Activated naive CD8-positive, alpha-beta T cell (primary cell): ENCODE measurements around the gene WASL.

Experiments used
- H3K27ac Mint-ChIP-seq: one replicate; pipeline ENCODE4 v1.8.0; 2021; ENCODE audit warnings: mixed read lengths
- H3K27me3 Mint-ChIP-seq: one replicate; pipeline ENCODE4 v1.8.0; 2021; ENCODE audit warnings: mixed read lengths
- H3K36me3 Mint-ChIP-seq: one replicate; pipeline ENCODE4 v1.8.0; 2021; ENCODE audit warnings: mixed read lengths
- H3K4me1 Mint-ChIP-seq: one replicate; pipeline ENCODE4 v1.8.0; 2021; ENCODE audit warnings: low read depth, mixed read lengths
- H3K4me3 Mint-ChIP-seq: one replicate; pipeline ENCODE4 v1.8.0; 2021; ENCODE audit warnings: mild to moderate bottlenecking, mixed read lengths
- H3K9me3 Mint-ChIP-seq: one replicate; pipeline ENCODE4 v1.8.0; 2021; ENCODE audit warnings: low read depth, mixed read lengths

WASL gene

GRCh38 chr7:123656544-123657303, 92.1 kb downstream of the WASL start:
- H3K27me3 Mint-ChIP-seq: peaks cover 7% of the 10 kb centered on the region
- no peaks in the 10 kb centered on the region for H3K9me3 Mint-ChIP-seq
- H3K4me1 Mint-ChIP-seq: no peaks in the 10 kb centered on the region
- no peak overlapping the region for H3K27ac Mint-ChIP-seq
- no peak overlapping the region for H3K4me3 Mint-ChIP-seq
- H3K36me3 Mint-ChIP-seq: no peaks in the 10 kb centered on the region

DNA sequence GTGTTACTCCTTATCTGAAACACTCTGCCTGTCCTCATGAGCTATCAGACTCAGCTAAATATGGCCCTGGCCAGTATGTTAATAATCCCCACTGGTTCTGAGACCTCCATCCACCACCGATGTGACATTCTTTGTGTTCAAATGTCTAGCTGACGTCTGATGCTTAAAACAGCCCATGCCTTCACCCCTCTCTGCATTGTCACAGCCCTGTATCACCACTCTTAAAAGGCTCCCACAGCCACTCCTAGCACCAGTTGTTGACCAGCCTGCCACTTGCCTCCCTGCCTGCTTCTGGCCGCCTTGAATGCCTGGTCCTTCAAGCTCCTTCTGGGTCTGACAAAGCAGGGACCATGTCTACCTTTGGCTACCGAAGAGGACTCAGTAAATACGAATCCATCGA, 93.2 kb downstream of the WASL start, which contains the start of gene LMOD2:
Gene LMOD2, plus strand, starts transcription at position 253 of the 400 bp plus-strand sequence. Its CDS starts 98 bp downstream, at position 351.
- peaks cover 3% of the 10 kb centered on the region for H3K27me3 Mint-ChIP-seq
- no peak within 1 kb of the TSS for H3K27ac Mint-ChIP-seq
- H3K9me3 Mint-ChIP-seq: no peaks in the 10 kb centered on the region
- no peaks in the 10 kb centered on the region for H3K4me1 Mint-ChIP-seq
- H3K4me3 Mint-ChIP-seq: no peak within 1 kb of the TSS
- H3K36me3 Mint-ChIP-seq: no peaks in the 10 kb centered on the region

GRCh38 chr7:123653162-123653561, 95.6 kb downstream of the WASL start:
- Mint-ChIP-seq H3K4me3 (no peak overlapping the region), H3K9me3 (no peaks in the 10 kb centered on the region), H3K4me1 (no peaks in the 10 kb centered on the region), H3K36me3 (no peaks in the 10 kb centered on the region), H3K27ac (no peak overlapping the region), H3K27me3 (peaks cover 6% of the 10 kb centered on the region)

DNA sequence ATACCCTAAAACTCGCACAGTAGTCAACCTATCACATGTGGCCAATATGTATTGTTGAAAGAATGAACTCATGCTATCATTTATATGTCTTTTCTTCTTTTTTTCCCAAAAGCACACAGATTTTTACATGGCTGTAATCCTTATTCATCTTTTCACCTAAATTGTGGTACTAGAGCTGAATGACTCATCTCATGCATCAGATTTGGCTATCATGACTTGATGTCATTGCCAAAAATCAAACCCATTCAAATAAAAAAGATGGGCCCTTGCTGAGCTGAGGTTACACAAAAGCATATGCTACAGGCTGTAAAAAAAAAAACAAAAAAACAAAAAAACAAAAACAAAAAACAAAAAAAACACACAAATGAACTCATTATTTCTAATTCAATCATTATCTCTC, 96.4 kb downstream of the WASL start:
- peaks cover 6% of the 10 kb centered on the region for H3K27me3 Mint-ChIP-seq
- H3K4me3 Mint-ChIP-seq: no peak overlapping the region
- H3K4me1 Mint-ChIP-seq: no peaks in the 10 kb centered on the region
- no peaks in the 10 kb centered on the region for H3K9me3 Mint-ChIP-seq
- no peak overlapping the region for H3K27ac Mint-ChIP-seq
- H3K36me3 Mint-ChIP-seq: no peaks in the 10 kb centered on the region

- no peak overlapping the region for H3K27ac Mint-ChIP-seq
- H3K4me3 Mint-ChIP-seq: no peak overlapping the region
- H3K4me1 Mint-ChIP-seq: no peaks in the 10 kb centered on the region
- peaks cover 4% of the 10 kb centered on the region for H3K27me3 Mint-ChIP-seq
- H3K9me3 Mint-ChIP-seq: no peaks in the 10 kb centered on the region
- peaks cover 2% of the 10 kb centered on the region for H3K36me3 Mint-ChIP-seq
Observed at GRCh38 chr7:123650595-123650994, 98.2 kb downstream of the WASL start.

- Mint-ChIP-seq H3K4me3 (no peak overlapping the region), H3K9me3 (no peaks in the 10 kb centered on the region), H3K36me3 (peaks cover 2% of the 10 kb centered on the region), H3K27ac (no peak overlapping the region), H3K4me1 (no peaks in the 10 kb centered on the region), H3K27me3 (peaks cover 4% of the 10 kb centered on the region)
Observed at GRCh38 chr7:123649964-123650363, 98.8 kb downstream of the WASL start.

DNA sequence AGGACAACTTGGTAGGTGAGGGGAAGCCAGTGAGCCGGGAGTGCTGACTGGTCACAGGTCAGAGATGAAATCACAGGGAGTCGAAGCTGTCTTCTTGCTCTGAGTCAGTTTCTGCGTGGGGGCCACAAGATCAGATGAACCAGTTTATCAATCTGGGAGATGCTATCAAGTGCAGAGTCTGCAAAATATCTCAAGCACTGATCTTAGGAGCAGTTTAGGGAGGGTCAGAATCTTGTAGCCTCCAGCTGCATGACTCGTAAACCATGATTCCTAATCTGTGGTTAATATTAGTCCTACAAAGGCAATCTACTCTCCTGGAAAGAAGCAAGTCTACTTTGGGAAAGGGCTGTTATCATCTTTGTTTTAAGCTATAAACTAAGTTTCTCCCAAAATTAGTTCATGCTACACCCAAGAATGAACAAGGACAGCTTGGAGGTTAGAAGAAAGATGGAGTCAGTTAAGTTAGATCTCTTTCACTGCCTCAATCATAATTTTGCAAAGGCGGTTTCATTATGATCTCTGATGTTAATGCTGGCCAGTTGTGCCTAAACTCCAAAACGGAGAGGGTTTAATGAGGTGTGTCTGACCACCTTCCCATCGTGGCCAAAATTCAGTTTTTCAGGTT, 101.6 kb downstream of the WASL start:
- H3K27ac Mint-ChIP-seq: no peak overlapping the region
- no peaks in the 10 kb centered on the region for H3K4me1 Mint-ChIP-seq
- no peaks in the 10 kb centered on the region for H3K9me3 Mint-ChIP-seq
- H3K27me3 Mint-ChIP-seq: peaks cover 4% of the 10 kb centered on the region
- peaks cover 2% of the 10 kb centered on the region for H3K36me3 Mint-ChIP-seq
- no peak overlapping the region for H3K4me3 Mint-ChIP-seq

- Mint-ChIP-seq H3K27ac (no peak overlapping the region), H3K36me3 (peaks cover 2% of the 10 kb centered on the region), H3K27me3 (peaks cover 7% of the 10 kb centered on the region), H3K9me3 (no peaks in the 10 kb centered on the region), H3K4me1 (no peaks in the 10 kb centered on the region), H3K4me3 (no peak overlapping the region)
Observed at GRCh38 chr7:123645516-123645915, 103.3 kb downstream of the WASL start.

DNA sequence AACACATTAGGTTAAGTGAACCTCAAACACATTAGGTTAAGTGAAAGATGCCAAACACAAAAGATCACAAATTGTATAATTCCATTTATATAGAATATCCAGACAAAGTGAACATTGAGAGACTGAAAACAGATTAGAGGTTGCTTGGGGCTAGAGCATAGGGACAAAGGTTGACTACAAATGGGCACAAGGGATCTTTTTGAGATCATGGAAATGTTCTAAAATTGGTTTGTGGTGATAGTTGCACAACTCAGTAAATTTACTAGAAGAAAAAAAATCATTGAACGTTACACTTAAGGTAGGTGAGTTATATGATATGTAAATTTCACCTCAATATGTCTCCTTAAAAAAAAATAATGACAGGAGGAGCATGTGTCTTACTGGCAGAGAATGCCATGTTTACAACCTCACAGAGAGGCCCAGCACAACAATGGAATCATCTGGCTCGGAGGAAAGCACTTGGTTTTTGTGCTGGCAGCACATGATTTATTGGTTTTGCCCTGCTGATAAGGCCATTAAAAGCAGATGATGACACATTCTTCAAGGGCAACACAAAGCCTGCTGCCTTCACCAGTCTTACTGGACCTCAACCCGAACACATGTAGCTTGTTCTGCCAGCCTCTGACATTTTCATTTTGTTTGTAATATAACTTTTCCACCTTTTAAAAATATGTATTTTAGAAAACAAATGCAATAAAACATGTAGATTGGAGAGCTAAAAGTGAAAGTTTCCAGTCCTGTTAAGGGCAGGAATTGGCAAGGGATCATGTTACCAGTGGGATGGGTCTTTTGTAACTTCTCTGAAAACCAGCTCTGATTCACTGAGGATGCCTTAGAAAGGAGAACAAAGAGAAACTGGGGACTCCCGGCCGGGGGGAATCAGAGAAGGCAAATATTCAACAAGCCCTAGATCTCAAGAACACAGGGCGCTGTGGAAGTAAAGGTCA, 105.0 kb downstream of the WASL start:
- Mint-ChIP-seq H3K27me3 (peaks cover 8% of the 10 kb centered on the region), H3K4me1 (no peaks in the 10 kb centered on the region), H3K27ac (no peak overlapping the region), H3K4me3 (no peak overlapping the region), H3K36me3 (peaks cover 2% of the 10 kb centered on the region), H3K9me3 (no peaks in the 10 kb centered on the region)

- H3K36me3 Mint-ChIP-seq: peaks cover 2% of the 10 kb centered on the region
- peaks cover 19% of the 10 kb centered on the region for H3K27me3 Mint-ChIP-seq
- H3K4me3 Mint-ChIP-seq: no peak overlapping the region
- no peaks in the 10 kb centered on the region for H3K9me3 Mint-ChIP-seq
- H3K4me1 Mint-ChIP-seq: no peaks in the 10 kb centered on the region
- no peak overlapping the region for H3K27ac Mint-ChIP-seq
Observed at GRCh38 chr7:123641901-123642300, 106.9 kb downstream of the WASL start.

DNA sequence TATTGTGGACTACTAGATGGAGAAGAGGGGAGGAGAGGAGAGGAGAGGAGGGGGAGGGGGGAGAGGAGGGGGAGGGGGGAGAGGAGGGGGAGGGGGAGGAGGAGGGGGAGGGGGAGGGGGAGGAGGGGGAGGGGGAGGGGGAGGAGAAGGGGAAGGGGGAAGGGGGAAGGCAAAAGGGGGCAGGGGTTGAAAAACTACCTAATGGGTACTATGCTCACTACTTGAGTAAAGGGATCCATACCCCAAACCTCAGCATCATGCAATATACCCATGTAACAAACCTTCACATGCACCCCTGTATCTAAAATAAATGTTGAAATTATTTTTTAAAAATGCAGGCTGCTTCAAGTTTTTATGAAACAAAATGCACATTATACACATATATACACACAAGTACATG, 108.2 kb downstream of the WASL start:
- Mint-ChIP-seq H3K27me3 (peaks cover 19% of the 10 kb centered on the region), H3K4me3 (no peak overlapping the region), H3K27ac (no peak overlapping the region), H3K9me3 (no peaks in the 10 kb centered on the region), H3K36me3 (no peaks in the 10 kb centered on the region), H3K4me1 (no peaks in the 10 kb centered on the region)

GRCh38 chr7:123639631-123640030, 109.2 kb downstream of the WASL start:
- H3K4me1 Mint-ChIP-seq: no peaks in the 10 kb centered on the region
- H3K27ac Mint-ChIP-seq: no peak overlapping the region
- no peak overlapping the region for H3K4me3 Mint-ChIP-seq
- H3K27me3 Mint-ChIP-seq: peaks cover 17% of the 10 kb centered on the region
- H3K36me3 Mint-ChIP-seq: no peaks in the 10 kb centered on the region
- no peaks in the 10 kb centered on the region for H3K9me3 Mint-ChIP-seq

- H3K4me1 Mint-ChIP-seq: no peaks in the 10 kb centered on the region
- peaks cover 21% of the 10 kb centered on the region for H3K27me3 Mint-ChIP-seq
Observed at GRCh38 chr7:123637878-123638277, 110.9 kb downstream of the WASL start.

DNA sequence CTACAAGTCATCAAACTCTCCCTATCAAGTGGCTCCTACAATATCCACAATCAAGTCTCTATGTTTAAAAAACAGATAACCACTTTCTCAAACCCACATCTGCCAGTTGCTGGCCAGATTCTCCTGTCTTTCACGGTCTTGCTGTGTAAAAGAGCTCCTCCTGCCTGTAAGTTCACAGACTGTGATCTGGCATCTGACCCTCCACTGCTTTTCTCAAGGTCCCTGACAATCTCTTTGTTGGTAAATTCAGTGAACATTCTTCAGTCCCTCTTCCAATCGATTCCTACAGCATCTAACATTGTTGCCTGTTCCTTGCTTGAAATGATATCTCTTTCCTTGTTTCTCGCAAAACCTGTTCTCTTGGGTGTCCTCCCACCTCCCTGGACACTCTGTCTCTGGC, 111.6 kb downstream of the WASL start:
- H3K4me1 Mint-ChIP-seq: no peaks in the 10 kb centered on the region
- H3K27ac Mint-ChIP-seq: no peak overlapping the region
- H3K4me3 Mint-ChIP-seq: no peak overlapping the region
- H3K36me3 Mint-ChIP-seq: no peaks in the 10 kb centered on the region
- peaks cover 21% of the 10 kb centered on the region for H3K27me3 Mint-ChIP-seq
- H3K9me3 Mint-ChIP-seq: no peaks in the 10 kb centered on the region

More at GRCh38 chr7:123637878-123638277, 110.9 kb downstream of the WASL start:
- Mint-ChIP-seq H3K9me3 (no peaks in the 10 kb centered on the region), H3K36me3 (no peaks in the 10 kb centered on the region), H3K4me3 (no peak overlapping the region), H3K27ac (no peak overlapping the region)
